SK-N-SH (cell line): ENCODE results near the gene ZNF480.

Source experiments
- EP300 ChIP-seq, 2 experiments: IDR thresholded peaks; 2 replicates each; pipeline versions ENCODE4 v1.4.0 to v1.6.1; 2012; ENCODE audit warnings: borderline replicate concordance in 1 of 2, low read depth in 1 of 2, low read length in 1 of 2
- POLR2AphosphoS5 ChIP-seq: IDR thresholded peaks from 2 replicates; pipeline ENCODE4 v1.6.1; 2012; ENCODE audit warnings: low read depth, low read length
- REST ChIP-seq: IDR thresholded peaks from 2 replicates; pipeline ENCODE4 v1.6.1; 2012; ENCODE audit warnings: mild to moderate bottlenecking, low read depth, low read length, moderate library complexity
- SIN3A ChIP-seq: IDR thresholded peaks from 2 replicates; pipeline ENCODE4 v1.6.1; 2012; ENCODE audit warnings: low read depth, mild to moderate bottlenecking, low read length, moderate library complexity, borderline replicate concordance
- TAF1 ChIP-seq: IDR thresholded peaks from 2 replicates; pipeline ENCODE4 v1.6.1; 2012; ENCODE audit warnings: low read depth, mild to moderate bottlenecking, low read length, moderate library complexity, borderline replicate concordance
- YY1 ChIP-seq: IDR thresholded peaks from 2 replicates; pipeline ENCODE4 v1.4.0; 2012; ENCODE audit warnings: low read depth, mild to moderate bottlenecking
- TF ChIP-seq, protein P1 (sequence below): fragments of 200-600 bp; sonication (generic); IDR thresholded peaks from 2 replicates; pipeline ENCODE4 v1.6.1; 2017; ENCODE audit warnings: antibody characterized with exemption, mild to moderate bottlenecking, moderate library complexity
- TF ChIP-seq, protein P2 (sequence below): IDR thresholded peaks from 2 replicates; pipeline ENCODE4 v1.4.0; 2012; ENCODE audit warnings: low read depth, borderline replicate concordance
- TF ChIP-seq, protein P3 (sequence below): IDR thresholded peaks from 2 replicates; pipeline ENCODE4 v1.4.0; 2012; ENCODE audit warnings: low read depth
- TF ChIP-seq, protein P4 (sequence below): fragments of 150-350 bp; IDR thresholded peaks from 2 replicates; pipeline ENCODE4 v1.6.1; 2017; ENCODE audit warnings: antibody characterized with exemption, low read length, low read depth, borderline replicate concordance

DNA sequence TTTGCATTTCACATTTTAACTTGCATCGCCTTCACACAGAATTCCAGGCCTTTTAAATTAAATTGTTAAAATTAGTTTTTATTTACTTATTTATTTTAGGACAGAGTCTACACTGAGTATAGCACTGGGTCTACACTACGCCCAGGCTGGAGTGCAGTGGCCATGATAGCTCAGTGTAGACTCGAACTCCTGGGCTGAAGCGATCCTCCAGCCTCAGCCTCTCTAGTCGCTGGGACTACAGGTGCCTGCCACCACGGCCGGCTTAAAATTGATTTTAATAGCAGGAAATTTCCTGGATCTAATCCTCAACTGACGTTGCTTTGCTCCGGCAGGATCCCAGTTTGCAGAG, 38.8 kb downstream of the ZNF480 start:
- TF ChIP-seq, protein P1, sequence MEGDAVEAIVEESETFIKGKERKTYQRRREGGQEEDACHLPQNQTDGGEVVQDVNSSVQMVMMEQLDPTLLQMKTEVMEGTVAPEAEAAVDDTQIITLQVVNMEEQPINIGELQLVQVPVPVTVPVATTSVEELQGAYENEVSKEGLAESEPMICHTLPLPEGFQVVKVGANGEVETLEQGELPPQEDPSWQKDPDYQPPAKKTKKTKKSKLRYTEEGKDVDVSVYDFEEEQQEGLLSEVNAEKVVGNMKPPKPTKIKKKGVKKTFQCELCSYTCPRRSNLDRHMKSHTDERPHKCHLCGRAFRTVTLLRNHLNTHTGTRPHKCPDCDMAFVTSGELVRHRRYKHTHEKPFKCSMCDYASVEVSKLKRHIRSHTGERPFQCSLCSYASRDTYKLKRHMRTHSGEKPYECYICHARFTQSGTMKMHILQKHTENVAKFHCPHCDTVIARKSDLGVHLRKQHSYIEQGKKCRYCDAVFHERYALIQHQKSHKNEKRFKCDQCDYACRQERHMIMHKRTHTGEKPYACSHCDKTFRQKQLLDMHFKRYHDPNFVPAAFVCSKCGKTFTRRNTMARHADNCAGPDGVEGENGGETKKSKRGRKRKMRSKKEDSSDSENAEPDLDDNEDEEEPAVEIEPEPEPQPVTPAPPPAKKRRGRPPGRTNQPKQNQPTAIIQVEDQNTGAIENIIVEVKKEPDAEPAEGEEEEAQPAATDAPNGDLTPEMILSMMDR: no peak
- TF ChIP-seq SIN3A: no peak
- TF ChIP-seq, protein P2, sequence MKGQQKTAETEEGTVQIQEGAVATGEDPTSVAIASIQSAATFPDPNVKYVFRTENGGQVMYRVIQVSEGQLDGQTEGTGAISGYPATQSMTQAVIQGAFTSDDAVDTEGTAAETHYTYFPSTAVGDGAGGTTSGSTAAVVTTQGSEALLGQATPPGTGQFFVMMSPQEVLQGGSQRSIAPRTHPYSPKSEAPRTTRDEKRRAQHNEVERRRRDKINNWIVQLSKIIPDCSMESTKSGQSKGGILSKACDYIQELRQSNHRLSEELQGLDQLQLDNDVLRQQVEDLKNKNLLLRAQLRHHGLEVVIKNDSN: no peak
- TF ChIP-seq POLR2AphosphoS5: no peak
- TF ChIP-seq, protein P3, sequence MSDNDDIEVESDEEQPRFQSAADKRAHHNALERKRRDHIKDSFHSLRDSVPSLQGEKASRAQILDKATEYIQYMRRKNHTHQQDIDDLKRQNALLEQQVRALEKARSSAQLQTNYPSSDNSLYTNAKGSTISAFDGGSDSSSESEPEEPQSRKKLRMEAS: no peak
- TF ChIP-seq EP300 (IDR thresholded peaks at IDR 0.05; ENCODE audit: borderline replicate concordance in 1 of 2, low read depth in 1 of 2, low read length in 1 of 2): no peak
- no peak for TF ChIP-seq TAF1
- TF ChIP-seq, protein P4, sequence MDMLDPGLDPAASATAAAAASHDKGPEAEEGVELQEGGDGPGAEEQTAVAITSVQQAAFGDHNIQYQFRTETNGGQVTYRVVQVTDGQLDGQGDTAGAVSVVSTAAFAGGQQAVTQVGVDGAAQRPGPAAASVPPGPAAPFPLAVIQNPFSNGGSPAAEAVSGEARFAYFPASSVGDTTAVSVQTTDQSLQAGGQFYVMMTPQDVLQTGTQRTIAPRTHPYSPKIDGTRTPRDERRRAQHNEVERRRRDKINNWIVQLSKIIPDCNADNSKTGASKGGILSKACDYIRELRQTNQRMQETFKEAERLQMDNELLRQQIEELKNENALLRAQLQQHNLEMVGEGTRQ: no peak
- TF ChIP-seq YY1: no peak
- no peak for TF ChIP-seq REST
